Gastroesophageal sphincter (tissue), 3 donors: ENCODE measurements around the gene SPG21.

ENCODE experiments used
- EP300 ChIP-seq: sonication (generic); formaldehyde crosslinking; IDR thresholded peaks from one replicate; pipeline ENCODE4 v1.6.1; 2017; ENCODE audit warnings: antibody characterized with exemption, mild to moderate bottlenecking
- POLR2AphosphoS5 ChIP-seq: sonication (generic); formaldehyde crosslinking; IDR thresholded peaks from one replicate; pipeline ENCODE4 v1.6.1; 2017; ENCODE audit warnings: antibody characterized with exemption
- TF ChIP-seq, protein P1 (sequence below), 4 experiments: fragments of 200-600 bp in 2 of 4; fragments of 450-650 bp in 2 of 4; sonication (generic) in 1 of 4; IDR thresholded peaks; one replicate each; pipeline ENCODE4 v1.5.1; 2017 to 2019; ENCODE audit warnings: antibody characterized with exemption in 4 of 4, mild to moderate bottlenecking in 2 of 4, moderate library complexity in 2 of 4

DNA sequence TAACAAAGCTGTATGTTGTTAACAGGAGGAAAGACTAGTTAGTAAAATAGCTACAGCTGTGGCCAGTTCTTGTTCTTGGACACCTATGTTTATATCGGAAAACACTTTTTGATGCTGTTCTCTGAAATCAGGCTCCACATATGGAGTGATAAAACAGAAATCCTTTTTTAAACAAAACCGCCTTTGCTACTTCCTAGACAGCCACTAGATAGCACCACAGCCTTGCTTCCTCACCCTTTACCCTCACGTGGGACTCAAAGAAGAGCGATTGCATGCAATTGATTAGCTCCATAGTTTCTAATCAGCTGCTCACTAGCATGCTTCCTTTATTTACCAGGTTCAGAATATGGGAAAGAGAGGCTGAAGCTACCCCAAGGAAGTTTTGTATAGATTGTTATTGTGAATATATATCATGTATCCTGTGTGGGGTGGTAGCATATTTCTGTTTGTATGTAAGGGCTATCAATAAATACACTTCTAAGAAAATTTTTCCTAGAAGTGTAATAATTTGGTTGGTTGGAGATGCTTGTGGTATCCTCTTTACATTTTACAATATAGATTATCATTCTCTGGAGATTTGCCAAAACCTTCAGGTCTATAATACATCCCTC, 44.0 kb upstream of the SPG21 start:
- TF ChIP-seq EP300 (no peak), POLR2AphosphoS5 (no peak)
- TF ChIP-seq, protein P1, sequence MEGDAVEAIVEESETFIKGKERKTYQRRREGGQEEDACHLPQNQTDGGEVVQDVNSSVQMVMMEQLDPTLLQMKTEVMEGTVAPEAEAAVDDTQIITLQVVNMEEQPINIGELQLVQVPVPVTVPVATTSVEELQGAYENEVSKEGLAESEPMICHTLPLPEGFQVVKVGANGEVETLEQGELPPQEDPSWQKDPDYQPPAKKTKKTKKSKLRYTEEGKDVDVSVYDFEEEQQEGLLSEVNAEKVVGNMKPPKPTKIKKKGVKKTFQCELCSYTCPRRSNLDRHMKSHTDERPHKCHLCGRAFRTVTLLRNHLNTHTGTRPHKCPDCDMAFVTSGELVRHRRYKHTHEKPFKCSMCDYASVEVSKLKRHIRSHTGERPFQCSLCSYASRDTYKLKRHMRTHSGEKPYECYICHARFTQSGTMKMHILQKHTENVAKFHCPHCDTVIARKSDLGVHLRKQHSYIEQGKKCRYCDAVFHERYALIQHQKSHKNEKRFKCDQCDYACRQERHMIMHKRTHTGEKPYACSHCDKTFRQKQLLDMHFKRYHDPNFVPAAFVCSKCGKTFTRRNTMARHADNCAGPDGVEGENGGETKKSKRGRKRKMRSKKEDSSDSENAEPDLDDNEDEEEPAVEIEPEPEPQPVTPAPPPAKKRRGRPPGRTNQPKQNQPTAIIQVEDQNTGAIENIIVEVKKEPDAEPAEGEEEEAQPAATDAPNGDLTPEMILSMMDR (IDR thresholded peaks at IDR 0.05) = peak; percentile 32 to 64 (median 52)
